Measurements from ENCODE around the gene RAB11FIP3. TPM values are rescaled to one million over a fixed set of nuclear protein-coding genes. Genes with fewer than 3 reads are reported as not detected.
A peak's percentile ranks its signal among the peaks of the same experiment; 100 is the strongest.

Gene RAB11FIP3
- total RNA-seq, 1 donor from 2014 or later = 6.3 TPM

DNA sequence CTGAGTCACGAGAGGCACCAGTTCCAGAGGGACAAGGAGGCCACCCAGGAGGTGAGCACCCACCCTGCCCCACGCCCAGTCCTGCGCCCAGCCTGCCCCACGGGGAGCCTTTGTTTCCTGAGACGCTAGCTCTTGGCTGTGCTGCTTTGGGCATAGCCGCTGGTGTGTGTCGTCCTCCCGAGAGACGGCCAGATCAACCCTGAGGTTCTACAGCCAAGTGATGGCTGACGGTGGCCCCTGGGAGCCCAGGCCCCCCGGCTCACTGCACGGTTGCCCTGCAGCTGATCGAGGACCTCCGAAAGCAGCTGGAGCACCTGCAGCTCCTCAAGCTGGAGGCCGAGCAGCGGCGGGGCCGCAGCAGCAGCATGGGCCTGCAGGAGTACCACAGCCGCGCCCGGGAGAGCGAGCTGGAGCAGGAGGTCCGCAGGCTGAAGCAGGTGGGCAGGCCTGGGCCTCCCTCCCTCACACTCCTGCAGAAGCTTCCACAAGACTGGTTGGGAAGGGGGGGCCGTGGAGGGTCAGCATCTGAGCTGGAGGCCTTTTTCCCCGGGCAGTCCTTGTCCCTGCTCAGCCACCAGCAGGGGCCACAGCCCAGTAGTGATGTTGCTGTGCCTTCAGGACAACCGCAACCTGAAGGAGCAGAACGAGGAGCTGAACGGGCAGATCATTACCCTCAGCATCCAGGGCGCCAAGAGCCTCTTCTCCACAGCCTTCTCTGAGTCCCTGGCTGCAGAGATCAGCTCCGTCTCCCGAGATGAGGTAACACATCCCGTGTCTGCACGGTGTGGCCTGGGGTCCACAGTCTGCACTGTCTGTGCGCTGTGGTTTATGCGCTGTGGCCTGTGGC lies 94.6 kb downstream of the RAB11FIP3 start:
- ATAC-seq = no peak

- ATAC-seq = no peak
These were observed 95.4 kb downstream of the RAB11FIP3 start for GRCh38 chr16:520847-521246.

- peak; percentile 47 for ATAC-seq
These were observed 96.1 kb downstream of the RAB11FIP3 start for GRCh38 chr16:521381-522210.

- no peak for ATAC-seq
These were observed 97.1 kb downstream of the RAB11FIP3 start for GRCh38 chr16:522320-523096.

- no peak for ATAC-seq
These were observed 97.8 kb downstream of the RAB11FIP3 start for GRCh38 chr16:523097-523741.

- ATAC-seq = no peak
These were observed 99.0 kb downstream of the RAB11FIP3 start for GRCh38 chr16:524274-525040.

- no peak for ATAC-seq
These were observed 99.7 kb downstream of the RAB11FIP3 start for GRCh38 chr16:525123-525519.

DNA sequence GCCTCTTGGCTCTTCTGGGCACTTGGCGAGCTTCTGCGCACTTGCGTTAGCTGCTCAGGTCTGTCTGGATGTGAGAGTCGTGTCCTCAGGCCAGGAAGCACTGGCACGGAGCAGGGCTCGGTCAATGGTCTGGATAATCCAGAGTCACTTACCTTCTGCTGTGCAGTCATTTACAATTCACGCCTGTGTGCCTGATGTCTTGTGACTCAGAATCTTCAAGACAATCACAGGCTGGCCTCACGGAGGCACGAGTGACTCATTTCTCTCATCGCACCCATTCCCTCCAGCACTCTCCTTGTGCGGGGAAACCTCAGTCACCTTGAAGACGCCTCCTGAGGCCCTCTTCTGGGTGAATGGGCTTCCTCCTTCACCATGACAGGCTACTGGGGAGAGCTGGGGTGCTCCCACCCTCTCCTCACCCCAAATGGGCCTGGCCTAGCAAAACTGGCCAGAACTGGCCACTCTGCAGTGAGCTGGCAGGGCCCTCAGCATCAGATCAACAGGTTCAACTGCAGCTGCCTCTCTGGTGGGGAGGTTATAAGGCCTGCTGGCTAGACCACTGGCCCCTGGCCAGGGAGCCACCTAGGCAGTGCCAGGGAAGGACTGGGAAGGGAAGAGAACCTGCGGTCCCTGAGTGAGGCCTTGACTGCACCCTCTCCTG lies 100.2 kb downstream of the RAB11FIP3 start:
- ATAC-seq = peak; percentile 48

DNA sequence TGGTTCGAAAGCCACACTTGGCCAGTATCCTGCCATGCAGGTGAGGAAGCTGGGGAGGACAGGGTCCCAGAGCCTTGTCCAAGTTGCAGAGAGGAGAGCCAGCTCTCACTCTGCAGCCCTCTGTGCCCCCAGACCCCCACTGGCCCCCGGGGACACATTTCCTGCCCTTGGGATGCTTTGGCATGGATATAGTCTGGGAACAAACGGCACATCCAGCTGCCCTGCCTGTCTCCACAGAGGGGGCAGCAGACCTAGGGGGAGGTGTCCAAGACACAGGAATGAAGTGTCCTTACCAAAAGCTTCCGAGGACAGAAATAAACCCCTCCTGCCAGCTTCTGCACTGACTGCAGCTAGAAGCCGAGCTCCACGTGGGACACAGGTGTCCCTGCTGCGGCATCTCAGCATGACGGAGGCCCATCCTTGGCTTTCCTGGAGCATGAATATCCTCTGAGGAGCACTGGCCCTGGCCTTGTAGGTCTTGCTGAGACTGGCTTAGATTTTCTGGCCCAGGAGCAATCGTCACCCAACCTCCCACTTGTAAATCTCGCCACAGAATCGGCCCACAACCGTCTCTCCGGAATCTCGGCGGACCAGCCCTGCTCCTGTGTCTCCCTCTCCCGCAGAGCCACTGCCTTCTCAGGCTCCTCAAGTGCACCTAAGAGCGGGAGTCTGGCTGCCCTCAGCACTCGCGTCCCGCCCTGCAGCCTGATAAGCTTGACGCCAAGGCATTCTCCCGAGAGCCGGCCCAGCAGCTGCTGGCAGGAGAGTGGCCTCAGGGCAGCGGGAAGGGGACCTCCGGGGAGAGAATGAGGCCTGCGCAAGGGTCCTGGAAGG lies 100.9 kb downstream of the RAB11FIP3 start:
- peak; percentile 0 for ATAC-seq

- ATAC-seq = peak; percentile 63
These were observed 101.8 kb downstream of the RAB11FIP3 start, which contains the start of gene CAPN15 for GRCh38 chr16:527015-527903. Gene CAPN15, plus strand, starts transcription at chr16:527712. Its CDS starts 19,127 bp downstream, at chr16:546839.

GRCh38 chr16:528111-529011 lies 102.9 kb downstream of the RAB11FIP3 start:
- ATAC-seq = peak; percentile 61

DNA sequence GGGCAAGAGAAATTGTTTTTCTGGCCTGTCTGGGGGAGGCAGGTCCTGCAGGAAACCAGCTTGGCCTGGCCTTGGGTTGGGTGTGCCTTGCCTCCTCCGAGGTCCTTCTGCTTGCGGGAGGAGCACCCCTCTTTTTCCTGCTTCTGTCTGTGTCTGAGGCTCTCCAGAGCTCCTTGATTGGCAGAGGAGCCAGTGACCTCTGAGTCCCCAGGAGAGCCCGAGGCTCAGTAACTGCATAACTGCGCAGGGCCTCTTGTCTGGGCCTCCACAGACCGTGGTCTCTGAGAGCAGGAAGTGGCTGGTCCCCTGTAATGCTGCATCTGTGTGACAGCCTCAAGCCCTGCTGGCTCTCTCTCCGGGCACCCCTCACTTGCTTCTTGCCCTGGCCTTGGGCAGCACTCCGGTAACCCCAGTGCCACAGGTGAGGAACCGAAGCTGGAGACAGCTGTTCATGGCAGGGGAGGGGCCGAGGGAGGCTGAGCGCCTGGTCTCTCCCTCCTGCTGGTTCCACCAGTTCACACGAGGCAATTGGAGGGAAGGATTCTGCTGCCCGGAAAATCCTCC lies 103.6 kb downstream of the RAB11FIP3 start:
- no peak for ATAC-seq

DNA sequence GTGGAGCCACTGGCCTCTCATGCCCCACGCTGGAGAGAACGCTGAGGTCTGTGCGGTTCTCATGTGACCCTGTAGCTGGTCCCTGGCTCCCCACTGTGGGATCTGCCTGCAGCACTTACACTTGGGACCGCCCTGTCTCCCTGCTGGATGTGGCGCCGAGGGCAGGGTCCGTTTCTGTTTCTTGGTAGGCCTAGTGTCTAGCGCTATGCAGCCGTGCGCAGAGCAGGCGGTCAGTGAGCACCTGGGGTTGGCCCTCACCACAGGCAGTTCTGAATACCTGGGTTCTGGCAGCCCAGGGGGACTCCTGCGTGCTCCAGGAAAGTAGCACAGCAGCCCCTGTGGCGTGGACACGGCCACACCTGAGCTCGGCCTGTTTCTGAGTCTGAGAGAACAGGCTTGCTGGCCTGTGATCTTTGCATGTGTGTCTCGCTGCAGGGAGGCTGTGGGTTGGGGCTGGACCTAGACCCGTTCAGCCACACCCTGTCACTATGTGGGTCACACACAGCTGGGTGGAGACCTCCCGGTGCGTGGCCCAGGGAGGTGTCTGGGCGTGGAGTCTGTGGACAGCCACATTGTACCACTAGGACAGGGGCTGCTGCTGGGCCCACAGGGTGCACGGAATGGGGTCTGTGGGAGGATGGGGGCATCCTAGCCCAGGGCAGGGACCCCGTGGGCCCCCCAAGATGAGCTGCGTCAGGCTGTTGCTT lies 104.8 kb downstream of the RAB11FIP3 start:
- ATAC-seq = no peak

GRCh38 chr16:531494-532125 lies 106.2 kb downstream of the RAB11FIP3 start:
- ATAC-seq = no peak

- no peak for ATAC-seq
These were observed 108.1 kb downstream of the RAB11FIP3 start for GRCh38 chr16:533391-534123.
